GM12878 (cell line): ENCODE measurements around the gene FLNC. TPM values are rescaled to one million over a fixed set of nuclear protein-coding genes. Genes with fewer than 3 reads are reported as not detected.

Experiments
- ATAC-seq: fragments of 200-7000 bp; cut with Tn5 transposase; 3 replicates; pipeline ENCODE4 v1.9.1; 2020; ENCODE audit warnings: mild to moderate bottlenecking, moderate library complexity
- BruUV-seq: library from RNA; stranded (reverse); fragments of 400-500 nt; replicated peaks from 2 replicates; lab custom pipeline; 2021; lab: Mats Ljungman, UMichigan
- CTCF ChIA-PET: fragments of 300-600 bp; sonication (Branson Sonifier 250); formaldehyde crosslinking; extraction: SDS; loops from one replicate; lab custom pipeline; 2021; ENCODE audit warnings: inconsistent platforms; lab: Yijun Ruan, JAX
- POLR2A ChIA-PET: fragments of 350-600 bp; formaldehyde crosslinking; extraction: SDS; loops from one replicate; lab custom pipeline; 2021; ENCODE audit warnings: inconsistent platforms; lab: Charles Lee
- RAD21 ChIA-PET: fragments of 300-600 bp; sonication (Branson Sonifier 250); formaldehyde crosslinking; loops from one replicate; lab custom pipeline; 2023; ENCODE audit warnings: antibody characterized with exemption; ENCODE audit not compliant: unreplicated experiment; lab: Charles Lee
- SMC1A ChIA-PET: fragments of 300-600 bp; sonication (Branson Sonifier 250); formaldehyde crosslinking; loops from one replicate; lab custom pipeline; 2023; ENCODE audit not compliant: unreplicated experiment, uncharacterized antibody; lab: Charles Lee
- DNase-seq: peaks from one replicate; pipeline ENCODE4 v3.0.0-alpha.2; 2011; ENCODE audit warnings: low read depth, low spot score
- FAIRE-seq: peaks from 3 replicates; lab custom pipeline; 2011; peaks lifted over from hg19 to GRCh38; lab: Jason Lieb, UNC
- H2AFZ ChIP-seq: 2 replicates; pipeline ENCODE4 v1.6.0; 2011; ENCODE audit warnings: low read depth, low read length, control low read depth; ENCODE audit not compliant: control insufficient read depth
- H3K27ac ChIP-seq: 2 replicates; pipeline ENCODE4 v1.5.1; 2011; ENCODE audit warnings: control low read depth; ENCODE audit not compliant: control insufficient read depth, insufficient read depth
- H3K27me3 ChIP-seq, 2 experiments: replicated peaks in 1 of 2; 2 replicates each; pipeline versions ENCODE4 v1.6.0 to v1.6.1; 2011; ENCODE audit warnings: low read length in 1 of 2; ENCODE audit not compliant: control insufficient read depth in 2 of 2, insufficient read depth in 2 of 2
- H3K36me3 ChIP-seq, 2 experiments: 2 replicates each; pipeline ENCODE4 v1.5.1; 2011; ENCODE audit warnings: low read length in 1 of 2; ENCODE audit not compliant: control insufficient read depth in 2 of 2, insufficient read depth in 2 of 2
- H3K4me1 ChIP-seq: 2 replicates; pipeline ENCODE4 v1.6.1; 2011; ENCODE audit warnings: mild to moderate bottlenecking, low read length, moderate library complexity, mixed read lengths; ENCODE audit not compliant: control insufficient read depth, insufficient read depth
- H3K4me2 ChIP-seq: 2 replicates; pipeline ENCODE4 v1.6.0; 2011; ENCODE audit warnings: control low read depth; ENCODE audit not compliant: control insufficient read depth, insufficient read depth
- H3K4me3 ChIP-seq: fragments of 200-600 bp; sonication (generic); 2 replicates; pipeline ENCODE4 v1.5.1; 2016
- H3K79me2 ChIP-seq: 2 replicates; pipeline ENCODE4 v1.6.0; 2011; ENCODE audit warnings: low read length; ENCODE audit not compliant: control insufficient read depth, insufficient read depth
- H3K9ac ChIP-seq: 2 replicates; pipeline ENCODE4 v1.8.0; 2011; ENCODE audit warnings: low read length, control low read depth, mixed read lengths; ENCODE audit not compliant: control insufficient read depth, insufficient read depth
- H3K9me3 ChIP-seq: replicated peaks from 3 replicates; pipeline ENCODE4 v1.5.1; 2011; ENCODE audit warnings: mild to moderate bottlenecking, low read length; ENCODE audit not compliant: control insufficient read depth, insufficient read depth
- H4K20me1 ChIP-seq: 2 replicates; pipeline ENCODE4 v1.6.0; 2011; ENCODE audit not compliant: control insufficient read depth, insufficient read depth
- KDM1A ChIP-seq: fragments of 200-600 bp; sonication (generic); IDR thresholded peaks from 2 replicates; pipeline ENCODE4 v1.6.1; 2016; ENCODE audit warnings: borderline replicate concordance
- LARP7 ChIP-seq: fragments of 450-650 bp; IDR thresholded peaks from 2 replicates; pipeline ENCODE4 v1.6.1; 2017; ENCODE audit warnings: mild to moderate bottlenecking
- MTA2 ChIP-seq: fragments of 450-650 bp; IDR thresholded peaks from 2 replicates; pipeline ENCODE4 v1.6.1; 2016; ENCODE audit warnings: low read depth, mild to moderate bottlenecking, moderate library complexity
- RB1 ChIP-seq: fragments of 450-650 bp; formaldehyde crosslinking; IDR thresholded peaks from 2 replicates; pipeline ENCODE4 v1.6.1; 2017; ENCODE audit warnings: mild to moderate bottlenecking, borderline replicate concordance
- RUNX3 ChIP-seq: IDR thresholded peaks from 2 replicates; pipeline ENCODE4 v1.6.1; 2012; ENCODE audit warnings: low read length, inconsistent platforms
- STAT1 ChIP-seq: fragments of 450-650 bp; conservative IDR thresholded peaks from 2 replicates; pipeline ENCODE4 v1.6.1; 2014; ENCODE audit warnings: antibody characterized with exemption, mild to moderate bottlenecking
- TCF7 ChIP-seq: IDR thresholded peaks from 2 replicates; pipeline ENCODE4 v1.6.1; 2014; ENCODE audit warnings: antibody characterized with exemption, borderline replicate concordance
- YBX1 ChIP-seq: fragments of 450-650 bp; IDR thresholded peaks from 2 replicates; pipeline ENCODE4 v1.6.1; 2016; ENCODE audit warnings: antibody characterized with exemption
- ZNF274 ChIP-seq: IDR thresholded peaks from one replicate; pipeline ENCODE4 v1.8.0; 2011; ENCODE audit not compliant: insufficient read length, insufficient read depth
- WGBS: methylation state at CpG from one replicate; pipeline ENCODE4 v1.1.6; 2016; ENCODE audit warnings: low lambda C conversion rate; ENCODE audit not compliant: insufficient replicate concordance, insufficient coverage; ENCODE audit errors: missing lambda C conversion rate; 5-methylcytosine and 5-hydroxymethylcytosine counted together
- in situ Hi-C: fragments of 300-500 bp; cut with MboI; formaldehyde crosslinking; loops from 9 replicates; pipeline ENCODE4 v1.14.3; 2018; ENCODE audit warnings: mixed read lengths
- intact Hi-C: fragments of 100-400 bp; cut with micrococcal nuclease; formaldehyde crosslinking; loops from one replicate; pipeline ENCODE4 v1.14.2; 2022; ENCODE audit not compliant: unreplicated experiment
- polyA plus RNA-seq, 11 experiments: library from polyadenylated mRNA; depleted of rRNA in 4 of 11; unstranded in 6 of 11; stranded (reverse) in 5 of 11; fragments of >200 nt; fragmentation: Nextera tagmentation in 4 of 11; fragmentation: Illumina TruSeq in 1 of 11; extraction: Ambion mirVana in 4 of 11; extraction: Trizol in 1 of 11; gene quantifications; 1 replicate in 1 of 11; 2 replicates in 10 of 11; pipeline versions ENCODE4 v1.2.1 to v1.2.3, GENCODE V29; 2011 to 2016; ENCODE audit warnings: inconsistent platforms in 2 of 11, missing spikeins in 2 of 11, low read depth in 1 of 11
- total RNA-seq, 4 experiments: library from RNA; depleted of rRNA in 3 of 4; stranded (reverse); fragments of >200 nt in 3 of 4; fragmentation: Illumina TruSeq in 1 of 4; extraction: Trizol in 1 of 4; gene quantifications; 2 replicates each; pipeline versions ENCODE4 v1.2.1 to v1.2.3, GENCODE V29; 2013 to 2021
- TF ChIP-seq, protein P1 (sequence below): IDR thresholded peaks from 2 replicates; pipeline ENCODE4 v1.6.1; 2012; ENCODE audit warnings: mild to moderate bottlenecking, low read depth, low read length
- TF ChIP-seq, protein P2 (sequence below): IDR thresholded peaks from 2 replicates; pipeline ENCODE4 v1.6.1; 2012; ENCODE audit warnings: improper control_type of control experiment, low read depth, low read length; ENCODE audit not compliant: insufficient replicate concordance

Gene FLNC
- total and polyA plus RNA-seq, 10 of the 15 experiments (the other 5 are each of a cell fraction or from before 2014, with no cell fraction given), result 0.01 to 0.21 (median 0.06) TPM; not detected in 3

DNA sequence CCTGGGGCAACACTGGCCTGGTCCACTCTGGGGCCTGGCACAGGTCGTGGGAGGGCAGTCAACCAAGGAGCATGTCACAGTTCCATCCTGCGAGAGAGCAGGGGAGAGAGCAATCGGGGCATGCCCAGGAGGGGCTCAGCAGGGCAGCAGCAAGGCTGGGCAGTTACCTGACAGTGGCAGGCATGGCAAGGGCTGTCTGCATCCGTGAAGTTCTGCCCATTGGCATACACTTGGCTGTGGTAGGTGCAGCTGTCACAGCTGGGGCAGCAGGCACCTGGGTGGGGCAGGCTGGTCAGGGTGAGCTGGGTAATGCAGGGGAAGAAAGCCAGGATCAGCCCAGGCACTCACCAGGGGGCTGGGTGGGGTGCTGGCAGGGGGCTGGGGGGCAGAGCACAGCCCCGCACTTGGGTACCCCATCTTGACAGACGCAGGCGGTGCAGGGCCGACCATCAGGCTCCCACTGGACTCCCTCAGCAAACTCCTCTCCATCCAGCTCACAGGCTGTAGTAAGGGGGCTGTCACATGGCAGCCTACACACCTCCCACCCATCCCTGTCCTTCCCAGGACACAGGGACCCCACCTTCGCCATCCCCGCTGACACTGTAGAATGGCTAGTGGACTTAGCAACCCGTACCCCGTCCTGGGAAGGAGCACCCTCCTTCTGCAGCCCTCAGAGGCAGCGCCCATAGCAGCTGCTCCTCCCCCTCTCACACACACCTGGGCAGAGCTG is 62.5 kb downstream of the FLNC start:
- Histone ChIP-seq H3K9ac (no peak overlapping the region), H3K4me2 (no peak overlapping the region), H2AFZ (no peak overlapping the region), H3K36me3 (no peaks in the 10 kb centered on the region), H3K27ac (no peak overlapping the region), H4K20me1 (no peaks in the 10 kb centered on the region), H3K27me3 (peaks cover 0 to 1% of the 10 kb centered on the region in 2 experiments; a peak in 2 of 4 replicates), H3K4me1 (no peaks in the 10 kb centered on the region), H3K4me3 (no peak overlapping the region), H3K9me3 (no peaks in the 10 kb centered on the region), H3K79me2 (no peaks in the 10 kb centered on the region)
- in situ Hi-C loops, result no loop called here
- ATAC-seq (peak; percentile 25), DNase-seq (no peak), FAIRE-seq (no peak)
- intact Hi-C loops, result no loop called here
- ChIA-PET POLR2A (no interaction called here), RAD21 (interaction anchor here (0.6 to 1.0 kb wide), 2 partner anchors 47 to 316 kb away, joined by 3 read pairs; no protein-coding TSS in a partner anchor), SMC1A (no interaction called here), CTCF (interaction anchor here (1.1 kb wide), 1 partner anchor 9 kb away, joined by 3 read pairs; no protein-coding TSS in a partner anchor)
- no peak for TF ChIP-seq RUNX3
- TF ChIP-seq, protein P1, sequence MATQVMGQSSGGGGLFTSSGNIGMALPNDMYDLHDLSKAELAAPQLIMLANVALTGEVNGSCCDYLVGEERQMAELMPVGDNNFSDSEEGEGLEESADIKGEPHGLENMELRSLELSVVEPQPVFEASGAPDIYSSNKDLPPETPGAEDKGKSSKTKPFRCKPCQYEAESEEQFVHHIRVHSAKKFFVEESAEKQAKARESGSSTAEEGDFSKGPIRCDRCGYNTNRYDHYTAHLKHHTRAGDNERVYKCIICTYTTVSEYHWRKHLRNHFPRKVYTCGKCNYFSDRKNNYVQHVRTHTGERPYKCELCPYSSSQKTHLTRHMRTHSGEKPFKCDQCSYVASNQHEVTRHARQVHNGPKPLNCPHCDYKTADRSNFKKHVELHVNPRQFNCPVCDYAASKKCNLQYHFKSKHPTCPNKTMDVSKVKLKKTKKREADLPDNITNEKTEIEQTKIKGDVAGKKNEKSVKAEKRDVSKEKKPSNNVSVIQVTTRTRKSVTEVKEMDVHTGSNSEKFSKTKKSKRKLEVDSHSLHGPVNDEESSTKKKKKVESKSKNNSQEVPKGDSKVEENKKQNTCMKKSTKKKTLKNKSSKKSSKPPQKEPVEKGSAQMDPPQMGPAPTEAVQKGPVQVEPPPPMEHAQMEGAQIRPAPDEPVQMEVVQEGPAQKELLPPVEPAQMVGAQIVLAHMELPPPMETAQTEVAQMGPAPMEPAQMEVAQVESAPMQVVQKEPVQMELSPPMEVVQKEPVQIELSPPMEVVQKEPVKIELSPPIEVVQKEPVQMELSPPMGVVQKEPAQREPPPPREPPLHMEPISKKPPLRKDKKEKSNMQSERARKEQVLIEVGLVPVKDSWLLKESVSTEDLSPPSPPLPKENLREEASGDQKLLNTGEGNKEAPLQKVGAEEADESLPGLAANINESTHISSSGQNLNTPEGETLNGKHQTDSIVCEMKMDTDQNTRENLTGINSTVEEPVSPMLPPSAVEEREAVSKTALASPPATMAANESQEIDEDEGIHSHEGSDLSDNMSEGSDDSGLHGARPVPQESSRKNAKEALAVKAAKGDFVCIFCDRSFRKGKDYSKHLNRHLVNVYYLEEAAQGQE, result no peak
- TF ChIP-seq, protein P2, sequence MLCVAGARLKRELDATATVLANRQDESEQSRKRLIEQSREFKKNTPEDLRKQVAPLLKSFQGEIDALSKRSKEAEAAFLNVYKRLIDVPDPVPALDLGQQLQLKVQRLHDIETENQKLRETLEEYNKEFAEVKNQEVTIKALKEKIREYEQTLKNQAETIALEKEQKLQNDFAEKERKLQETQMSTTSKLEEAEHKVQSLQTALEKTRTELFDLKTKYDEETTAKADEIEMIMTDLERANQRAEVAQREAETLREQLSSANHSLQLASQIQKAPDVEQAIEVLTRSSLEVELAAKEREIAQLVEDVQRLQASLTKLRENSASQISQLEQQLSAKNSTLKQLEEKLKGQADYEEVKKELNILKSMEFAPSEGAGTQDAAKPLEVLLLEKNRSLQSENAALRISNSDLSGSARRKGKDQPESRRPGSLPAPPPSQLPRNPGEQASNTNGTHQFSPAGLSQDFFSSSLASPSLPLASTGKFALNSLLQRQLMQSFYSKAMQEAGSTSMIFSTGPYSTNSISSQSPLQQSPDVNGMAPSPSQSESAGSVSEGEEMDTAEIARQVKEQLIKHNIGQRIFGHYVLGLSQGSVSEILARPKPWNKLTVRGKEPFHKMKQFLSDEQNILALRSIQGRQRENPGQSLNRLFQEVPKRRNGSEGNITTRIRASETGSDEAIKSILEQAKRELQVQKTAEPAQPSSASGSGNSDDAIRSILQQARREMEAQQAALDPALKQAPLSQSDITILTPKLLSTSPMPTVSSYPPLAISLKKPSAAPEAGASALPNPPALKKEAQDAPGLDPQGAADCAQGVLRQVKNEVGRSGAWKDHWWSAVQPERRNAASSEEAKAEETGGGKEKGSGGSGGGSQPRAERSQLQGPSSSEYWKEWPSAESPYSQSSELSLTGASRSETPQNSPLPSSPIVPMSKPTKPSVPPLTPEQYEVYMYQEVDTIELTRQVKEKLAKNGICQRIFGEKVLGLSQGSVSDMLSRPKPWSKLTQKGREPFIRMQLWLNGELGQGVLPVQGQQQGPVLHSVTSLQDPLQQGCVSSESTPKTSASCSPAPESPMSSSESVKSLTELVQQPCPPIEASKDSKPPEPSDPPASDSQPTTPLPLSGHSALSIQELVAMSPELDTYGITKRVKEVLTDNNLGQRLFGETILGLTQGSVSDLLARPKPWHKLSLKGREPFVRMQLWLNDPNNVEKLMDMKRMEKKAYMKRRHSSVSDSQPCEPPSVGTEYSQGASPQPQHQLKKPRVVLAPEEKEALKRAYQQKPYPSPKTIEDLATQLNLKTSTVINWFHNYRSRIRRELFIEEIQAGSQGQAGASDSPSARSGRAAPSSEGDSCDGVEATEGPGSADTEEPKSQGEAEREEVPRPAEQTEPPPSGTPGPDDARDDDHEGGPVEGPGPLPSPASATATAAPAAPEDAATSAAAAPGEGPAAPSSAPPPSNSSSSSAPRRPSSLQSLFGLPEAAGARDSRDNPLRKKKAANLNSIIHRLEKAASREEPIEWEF, result no peak
- no peak for TF ChIP-seq MTA2
- no peak for TF ChIP-seq LARP7
- no peak for TF ChIP-seq RB1
- no peak for TF ChIP-seq STAT1
- no peak for TF ChIP-seq YBX1
- no peak for TF ChIP-seq KDM1A
- TF ChIP-seq TCF7, result no peak
- TF ChIP-seq ZNF274, result no peak
- no TSS peak for BruUV-seq
- 49% methylated on average over 12 of the region's 13 CpGs for WGBS
